ENCODE data around the gene SOX4.

- TF ChIP-seq CTCF (IDR thresholded peaks at IDR 0.05; ENCODE audit: low read depth, low read length, poor library complexity, severe bottlenecking): no peak
- TF ChIP-seq EZH2phosphoT487 (IDR thresholded peaks at IDR 0.05; ENCODE audit: borderline replicate concordance, low read length): no peak
These were observed 33.3 kb upstream of the SOX4 start for GRCh38 chr6:21560249-21560648.

Measured in DOHH2 (cell line).